GM12878 (cell line): ENCODE data around the gene DHRS9.

ENCODE experiments used
- CHD4 ChIP-seq: fragments of 200-600 bp; sonication (generic); IDR thresholded peaks from 2 replicates; pipeline ENCODE4 v1.6.1; 2016; ENCODE audit warnings: mild to moderate bottlenecking
- HDGF ChIP-seq: fragments of 450-650 bp; IDR thresholded peaks from 2 replicates; pipeline ENCODE4 v1.6.1; 2016; ENCODE audit warnings: antibody characterized with exemption
- JUND ChIP-seq: IDR thresholded peaks from 2 replicates; pipeline ENCODE4 v1.6.1; 2012; ENCODE audit warnings: low read depth, mild to moderate bottlenecking, low read length, improper control_type of control experiment, moderate library complexity
- NR2C2 ChIP-seq: IDR thresholded peaks from 2 replicates; pipeline ENCODE4 v1.6.1; 2011; ENCODE audit warnings: borderline replicate concordance, low read depth; ENCODE audit not compliant: control insufficient read depth, insufficient read length
- POLR2AphosphoS2 ChIP-seq: IDR thresholded peaks from 2 replicates; pipeline ENCODE4 v1.6.1; 2011; ENCODE audit warnings: low read depth, mild to moderate bottlenecking, low read length, improper control_type of control experiment, moderate library complexity
- SUZ12 ChIP-seq: fragments of 200-600 bp; sonication (generic); IDR thresholded peaks from one replicate; pipeline ENCODE4 v1.6.1; 2018; ENCODE audit warnings: antibody characterized with exemption, mild to moderate bottlenecking; ENCODE audit not compliant: unreplicated experiment
- TAF1 ChIP-seq: IDR thresholded peaks from 2 replicates; pipeline ENCODE4 v1.6.1; 2011; ENCODE audit warnings: mild to moderate bottlenecking, low read depth, low read length, borderline replicate concordance
- USF2 ChIP-seq: IDR thresholded peaks from 2 replicates; pipeline ENCODE4 v1.6.1; 2011; ENCODE audit warnings: low read depth, low read length, improper control_type of control experiment, borderline replicate concordance
- WRNIP1 ChIP-seq: IDR thresholded peaks from 2 replicates; pipeline ENCODE4 v1.6.1; 2011; ENCODE audit warnings: low read depth, low read length, improper control_type of control experiment, borderline replicate concordance
- YY1 ChIP-seq: IDR thresholded peaks from 2 replicates; pipeline ENCODE4 v1.6.1; 2011; ENCODE audit warnings: low read depth, mild to moderate bottlenecking, low read length
- ZBTB33 ChIP-seq: fragments of 450-650 bp; IDR thresholded peaks from 2 replicates; pipeline ENCODE4 v1.6.1; 2017; ENCODE audit warnings: mild to moderate bottlenecking
- TF ChIP-seq, protein P1 (sequence below): IDR thresholded peaks from 2 replicates; pipeline ENCODE4 v1.6.1; 2012; ENCODE audit warnings: low read depth, low read length, improper control_type of control experiment

GRCh38 chr2:169139993-169140767 is 70.8 kb downstream of the DHRS9 start:
- TF ChIP-seq WRNIP1 (no peak), JUND (no peak), CHD4 (no peak), TAF1 (no peak), ZBTB33 (no peak), YY1 (no peak), NR2C2 (no peak), USF2 (no peak), HDGF (no peak), POLR2AphosphoS2 (no peak), SUZ12 (no peak)
- TF ChIP-seq, protein P1, sequence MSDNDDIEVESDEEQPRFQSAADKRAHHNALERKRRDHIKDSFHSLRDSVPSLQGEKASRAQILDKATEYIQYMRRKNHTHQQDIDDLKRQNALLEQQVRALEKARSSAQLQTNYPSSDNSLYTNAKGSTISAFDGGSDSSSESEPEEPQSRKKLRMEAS = no peak
